ENCODE measurements around the gene TMEM221.
"Not testable (repeated sequence)": the region's sequence is repeated elsewhere in the genome, so short reads cannot be mapped to it uniquely, and the experiment has no call there.

Gene TMEM221

GRCh38 chr19:17482877-17483604 lies 34.6 kb upstream of the TMEM221 start:
- H3K27ac Mint-ChIP-seq: no peak overlapping the region
- H3K4me3 Mint-ChIP-seq: no peak overlapping the region
- DNase-seq (ENCODE audit: low spot score in 2 of 2): no peak
- no peak for ATAC-seq
- H3K36me3 Mint-ChIP-seq: no peaks in the 10 kb centered on the region
- peaks cover 8% of the 10 kb centered on the region for H3K4me1 Mint-ChIP-seq
- H3K9me3 Mint-ChIP-seq: no peaks in the 10 kb centered on the region

- Mint-ChIP-seq H3K27ac (no peak overlapping the region), H3K9me3 (no peaks in the 10 kb centered on the region), H3K4me3 (no peak overlapping the region), H3K4me1 (no peaks in the 10 kb centered on the region), H3K36me3 (no peaks in the 10 kb centered on the region)
- no peak for DNase-seq (ENCODE audit: low spot score in 2 of 2)
- no peak for ATAC-seq
Measured at GRCh38 chr19:17481986-17482385, 33.5 kb upstream of the TMEM221 start.

- no peak overlapping the region for H3K4me3 Mint-ChIP-seq
- ATAC-seq: no peak
- no peak overlapping the region for H3K27ac Mint-ChIP-seq
- no peak for DNase-seq (ENCODE audit: low spot score in 2 of 2)
- H3K4me1 Mint-ChIP-seq: no peaks in the 10 kb centered on the region
- no peaks in the 10 kb centered on the region for H3K9me3 Mint-ChIP-seq
- no peaks in the 10 kb centered on the region for H3K36me3 Mint-ChIP-seq
Measured at GRCh38 chr19:17479325-17479791, 30.9 kb upstream of the TMEM221 start.

GRCh38 chr19:17475541-17476115 lies 27.2 kb upstream of the TMEM221 start:
- H3K27ac Mint-ChIP-seq: peak overlapping the region; percentile 40
- no peaks in the 10 kb centered on the region for H3K36me3 Mint-ChIP-seq
- DNase-seq (ENCODE audit: low spot score in 2 of 2) (no peak), ATAC-seq (no peak)
- no peaks in the 10 kb centered on the region for H3K9me3 Mint-ChIP-seq
- peaks cover 26% of the 10 kb centered on the region for H3K4me1 Mint-ChIP-seq
- no peak overlapping the region for H3K4me3 Mint-ChIP-seq

GRCh38 chr19:17475011-17475540 lies 26.6 kb upstream of the TMEM221 start:
- not testable (repeated sequence) for H3K9me3 Mint-ChIP-seq; DNase-seq (ENCODE audit: low spot score in 2 of 2); H3K36me3 Mint-ChIP-seq; H3K4me3 Mint-ChIP-seq; ATAC-seq; H3K27ac Mint-ChIP-seq
- peaks cover 28% of the 10 kb centered on the region for H3K4me1 Mint-ChIP-seq

DNA sequence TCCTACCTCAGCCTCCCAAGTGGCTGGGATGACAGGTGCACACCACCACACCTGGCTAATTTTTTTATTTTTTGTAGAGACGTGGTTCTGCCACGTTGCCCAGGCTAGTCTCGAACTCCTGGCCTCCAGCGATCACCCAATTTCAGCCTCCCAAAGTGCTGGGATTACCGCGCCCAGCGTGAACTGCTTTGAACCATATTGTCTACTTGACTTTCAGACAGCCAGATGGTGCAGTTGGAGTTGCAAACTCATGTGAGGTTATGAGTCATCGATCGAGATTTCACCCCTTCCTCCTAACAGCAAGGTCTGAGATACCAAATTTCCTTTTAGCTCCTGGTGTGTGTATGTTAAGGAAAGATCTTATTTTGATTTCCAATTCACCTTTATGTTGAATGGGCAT lies 24.6 kb upstream of the TMEM221 start:
- ATAC-seq (no peak), DNase-seq (ENCODE audit: low spot score in 2 of 2) (no peak)
- Mint-ChIP-seq H3K4me1 (peaks cover 46% of the 10 kb centered on the region), H3K27ac (no peak overlapping the region), H3K36me3 (no peaks in the 10 kb centered on the region), H3K9me3 (no peaks in the 10 kb centered on the region), H3K4me3 (no peak overlapping the region)

GRCh38 chr19:17471410-17472125 lies 23.1 kb upstream of the TMEM221 start:
- Mint-ChIP-seq H3K27ac (peak overlapping the region; percentile 91), H3K36me3 (no peaks in the 10 kb centered on the region), H3K4me1 (peaks cover 46% of the 10 kb centered on the region), H3K9me3 (no peaks in the 10 kb centered on the region), H3K4me3 (peak overlapping the region; percentile 88)
- DNase-seq (ENCODE audit: low spot score in 2 of 2) (no peak), ATAC-seq (no peak)

- H3K4me1 Mint-ChIP-seq: peaks cover 51% of the 10 kb centered on the region
- peak; percentile 85 to 94 for DNase-seq (ENCODE audit: low spot score in 2 of 2)
Measured at GRCh38 chr19:17470068-17470841, 21.8 kb upstream of the TMEM221 start, which contains the start of gene SLC27A1. SLC27A1 (plus strand) TSS chr19:17470524; CDS start chr19:17470541, 17 bp downstream.

DNA sequence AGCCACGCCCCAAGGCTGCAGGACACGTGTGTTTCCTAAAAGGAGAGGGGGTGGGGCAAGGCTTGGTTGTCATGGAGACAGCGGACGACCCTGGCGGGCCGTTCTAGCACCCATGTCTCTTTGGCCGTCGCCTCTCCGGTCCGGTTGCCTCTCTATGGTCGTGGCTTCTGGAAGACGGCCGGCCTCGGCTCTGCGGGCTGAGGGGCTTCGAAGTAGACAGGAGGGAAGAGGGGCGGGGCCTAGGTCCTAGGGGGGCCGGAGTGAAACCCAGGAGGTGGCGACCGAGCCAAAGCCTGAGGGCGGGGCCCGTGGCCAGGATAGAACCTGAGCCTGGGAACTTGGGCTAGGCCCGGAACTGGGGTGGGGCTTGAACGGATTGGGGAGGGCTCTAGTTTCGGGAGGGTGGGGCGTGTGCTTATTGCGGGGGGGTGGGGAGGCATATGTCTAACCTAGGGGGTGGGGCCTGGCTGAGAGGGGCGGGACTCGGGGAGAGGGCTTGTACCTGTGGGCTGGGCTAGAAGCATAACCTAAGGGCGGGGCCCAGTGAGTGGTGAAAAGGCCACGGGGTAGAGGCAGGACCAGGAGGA lies 21.1 kb upstream of the TMEM221 start:
- DNase-seq (ENCODE audit: low spot score in 2 of 2) (peak; percentile 63 to 90), ATAC-seq (peak; percentile 88)
- no peaks in the 10 kb centered on the region for H3K9me3 Mint-ChIP-seq
- peak overlapping the region; percentile 91 for H3K27ac Mint-ChIP-seq
- peak overlapping the region; percentile 88 for H3K4me3 Mint-ChIP-seq
- no peaks in the 10 kb centered on the region for H3K36me3 Mint-ChIP-seq
- H3K4me1 Mint-ChIP-seq: peaks cover 51% of the 10 kb centered on the region

More at GRCh38 chr19:17470068-17470841, 21.8 kb upstream of the TMEM221 start, which contains the start of gene SLC27A1:
- Mint-ChIP-seq H3K4me3 (peak within 1 kb of the TSS; percentile 88), H3K36me3 (no peaks in the 10 kb centered on the region), H3K9me3 (no peaks in the 10 kb centered on the region), H3K27ac (peak within 1 kb of the TSS; percentile 91)
- ATAC-seq: peak; percentile 88

DNA sequence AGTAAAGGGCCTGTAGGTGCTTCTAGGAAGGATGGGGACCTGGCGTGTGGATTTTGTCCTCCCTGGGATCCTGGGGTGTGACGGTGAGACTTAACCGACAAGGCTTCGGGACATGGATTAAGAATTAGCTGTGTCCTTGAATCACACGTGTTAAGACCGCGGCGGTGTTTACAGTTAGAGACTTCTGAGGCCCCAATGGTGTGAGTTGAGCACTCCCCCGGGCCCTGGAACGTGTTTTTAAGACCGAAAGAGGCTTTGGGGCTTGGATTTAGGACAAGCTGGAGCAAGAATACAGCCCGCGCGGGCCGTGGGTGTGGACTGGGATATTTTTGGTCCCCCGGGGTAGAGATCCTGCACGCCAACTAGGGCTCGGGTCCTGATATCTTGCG lies 20.6 kb upstream of the TMEM221 start:
- peak overlapping the region; percentile 91 for H3K27ac Mint-ChIP-seq

DNA sequence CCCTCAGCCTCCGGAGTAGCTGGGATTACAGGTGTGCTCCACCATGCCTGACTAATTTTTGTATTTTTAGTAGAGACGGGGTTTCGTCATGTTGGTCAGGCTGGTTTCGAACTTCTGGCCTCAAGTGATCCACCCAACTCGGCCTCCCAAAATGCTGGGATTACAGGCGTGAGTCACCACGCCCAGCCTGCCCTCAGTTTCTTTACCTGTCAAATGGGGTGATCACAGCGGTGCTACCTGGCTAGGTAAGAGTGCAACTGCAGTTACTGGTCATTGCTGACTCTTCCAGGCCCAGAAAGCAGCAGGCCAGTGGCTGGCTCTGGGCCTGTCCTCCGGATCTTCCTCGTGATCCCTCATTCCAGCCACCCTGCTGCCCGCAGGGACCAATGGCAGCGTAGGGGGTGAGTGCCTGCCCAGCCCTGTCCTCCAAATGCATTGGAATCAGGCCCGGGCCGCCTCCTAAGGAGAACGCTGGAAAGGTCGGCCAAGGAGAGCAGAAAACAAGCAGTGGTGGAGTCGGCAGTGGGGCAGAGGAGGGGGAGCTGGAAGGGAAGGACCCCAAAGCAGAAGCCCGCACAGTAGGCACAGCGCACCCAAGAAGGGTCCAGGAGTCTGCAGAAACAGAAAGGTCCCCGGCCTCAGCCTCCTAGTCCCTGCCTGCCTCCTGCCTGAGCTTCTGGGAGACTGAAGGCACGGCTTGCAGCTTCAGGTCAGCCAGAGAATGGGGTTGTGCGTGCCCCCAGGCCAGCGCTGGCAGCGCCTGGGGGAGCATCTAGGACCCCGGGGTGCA lies 20.0 kb upstream of the TMEM221 start:
- no peaks in the 10 kb centered on the region for H3K9me3 Mint-ChIP-seq

More for the DNA sequence above, 20.6 kb upstream of the TMEM221 start:
- Mint-ChIP-seq H3K9me3 (no peaks in the 10 kb centered on the region), H3K4me3 (peak overlapping the region; percentile 88), H3K36me3 (no peaks in the 10 kb centered on the region), H3K4me1 (peaks cover 51% of the 10 kb centered on the region)
- DNase-seq (ENCODE audit: low spot score in 2 of 2) (peak in 1 of 2 donors; percentile 55), ATAC-seq (no peak)

DNA sequence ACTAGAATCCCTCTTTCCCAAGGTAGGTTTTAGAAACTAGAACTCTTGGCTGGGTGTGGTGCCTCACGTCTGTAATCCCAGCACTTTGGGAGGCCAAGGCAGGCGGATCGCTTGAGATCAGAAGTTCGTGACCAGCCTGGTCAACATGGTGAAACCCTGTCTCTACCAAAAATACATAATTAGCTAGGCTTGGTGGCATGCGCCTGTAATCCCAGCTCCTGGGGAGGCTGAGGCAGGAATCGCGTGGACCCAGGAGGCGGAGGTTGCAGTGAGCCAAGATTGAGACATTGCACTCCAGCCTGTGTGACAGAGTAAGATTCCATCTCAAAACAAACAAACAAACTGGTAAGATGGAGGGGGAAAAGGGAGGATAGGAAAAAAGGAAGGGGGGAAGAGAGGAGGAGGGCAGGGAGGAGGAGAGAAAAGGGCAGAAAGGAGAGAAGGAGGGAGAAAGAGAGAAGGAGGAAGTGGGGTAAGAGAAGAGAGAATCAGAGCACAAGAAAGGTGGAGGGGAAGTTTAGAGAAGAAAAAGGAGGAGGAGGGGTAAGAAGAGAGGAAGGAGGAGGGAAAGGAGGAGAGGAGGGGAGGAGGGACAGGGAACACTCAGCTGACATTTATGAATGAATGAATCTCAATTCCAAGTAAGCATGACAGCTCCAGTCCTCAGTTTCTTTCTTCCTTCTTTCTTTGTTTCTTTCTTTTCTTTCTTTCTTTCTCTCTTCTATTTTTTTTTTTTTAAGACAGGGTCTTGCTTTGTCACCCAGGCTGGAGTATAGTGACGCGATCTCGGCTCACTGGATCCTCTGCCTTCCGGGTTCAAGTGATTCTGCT lies 19.2 kb upstream of the TMEM221 start:
- DNase-seq (ENCODE audit: low spot score in 2 of 2): no peak
- no peak for ATAC-seq
- peak overlapping the region; percentile 24 for H3K27ac Mint-ChIP-seq
- H3K4me3 Mint-ChIP-seq: peak overlapping the region; percentile 88
- H3K36me3 Mint-ChIP-seq: no peaks in the 10 kb centered on the region
- no peaks in the 10 kb centered on the region for H3K9me3 Mint-ChIP-seq
- H3K4me1 Mint-ChIP-seq: peaks cover 43% of the 10 kb centered on the region

More for the DNA sequence above, 20.0 kb upstream of the TMEM221 start:
- Mint-ChIP-seq H3K36me3 (no peaks in the 10 kb centered on the region), H3K4me1 (peaks cover 51% of the 10 kb centered on the region), H3K4me3 (peak overlapping the region; percentile 88), H3K27ac (peak overlapping the region; percentile 29)
- no peak for ATAC-seq
- no peak for DNase-seq (ENCODE audit: low spot score in 2 of 2)

DNA sequence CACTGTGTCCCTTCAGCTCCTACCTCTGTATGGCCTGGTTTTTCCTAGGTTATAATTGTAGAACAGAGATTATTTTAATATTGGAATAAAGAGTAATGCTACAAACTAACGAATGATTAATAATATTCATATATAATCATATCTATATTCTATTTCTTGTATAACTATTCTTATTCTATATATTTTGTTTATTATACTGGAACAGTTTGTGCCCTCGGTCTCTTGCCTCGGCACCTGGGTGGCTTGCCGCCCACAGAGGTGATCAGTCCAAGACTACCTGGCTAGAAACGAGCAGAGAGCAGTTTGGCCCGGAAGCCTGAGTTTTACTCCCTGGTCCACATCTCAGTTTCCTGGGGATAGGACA lies 18.0 kb upstream of the TMEM221 start:
- Mint-ChIP-seq H3K36me3 (no peaks in the 10 kb centered on the region), H3K9me3 (no peaks in the 10 kb centered on the region), H3K4me1 (peaks cover 32% of the 10 kb centered on the region), H3K27ac (no peak overlapping the region), H3K4me3 (no peak overlapping the region)
- no peak for ATAC-seq
- DNase-seq (ENCODE audit: low spot score in 2 of 2): no peak

All from stimulated activated effector memory CD8-positive, alpha-beta T cell treated with anti-CD3 and anti-CD28 coated beads, Interleukin-12 subunit alpha, Interleukin-12 subunit beta, amount 100 ng/mL, for 72 hours (primary cell).